ENCODE results near the gene EIF3B. TPM values are rescaled to one million over a fixed set of nuclear protein-coding genes. Genes with fewer than 3 reads are reported as not detected.
A peak's percentile ranks its signal among the peaks of the same experiment; 100 is the strongest.

EIF3B gene
- total RNA-seq, 1 experiment from 2014 or later, result 87.0 TPM

- Histone ChIP-seq H3K27me3 (ENCODE audit: low read length) (no peaks in the 10 kb centered on the region), H3K27ac (ENCODE audit: low read length) (no peak overlapping the region), H3K4me2 (ENCODE audit: low read depth, low read length, poor library complexity, severe bottlenecking) (no peak overlapping the region), H3K79me2 (ENCODE audit: low read length) (no peaks in the 10 kb centered on the region), H3K36me3 (ENCODE audit: insufficient read depth, low read length) (no peaks in the 10 kb centered on the region), H3K9me3 (ENCODE audit: low read length) (no peaks in the 10 kb centered on the region), H3K4me3 (ENCODE audit: low read length) (no peak overlapping the region), H3K9ac (ENCODE audit: low read length) (no peak overlapping the region), H2AFZ (ENCODE audit: low read length) (no peak overlapping the region), H3K9me2 (replicated peaks; ENCODE audit: insufficient read depth, low read length) (no peaks in the 10 kb centered on the region), H4K20me1 (ENCODE audit: insufficient read depth, low read depth, low read length) (no peaks in the 10 kb centered on the region), H3K4me1 (ENCODE audit: low read length) (no peaks in the 10 kb centered on the region)
- no peak for DNase-seq
Observed at GRCh38 chr7:2393706-2394105, 39.1 kb downstream of the EIF3B start.

- Histone ChIP-seq H3K27me3 (ENCODE audit: low read length) (no peaks in the 10 kb centered on the region), H3K4me3 (ENCODE audit: low read length) (no peak overlapping the region), H2AFZ (ENCODE audit: low read length) (no peak overlapping the region), H3K4me1 (ENCODE audit: low read length) (no peaks in the 10 kb centered on the region), H3K9ac (ENCODE audit: low read length) (no peak overlapping the region), H3K9me3 (ENCODE audit: low read length) (no peaks in the 10 kb centered on the region), H4K20me1 (ENCODE audit: insufficient read depth, low read depth, low read length) (no peaks in the 10 kb centered on the region), H3K27ac (ENCODE audit: low read length) (no peak overlapping the region), H3K9me2 (replicated peaks; ENCODE audit: insufficient read depth, low read length) (no peaks in the 10 kb centered on the region), H3K79me2 (ENCODE audit: low read length) (no peaks in the 10 kb centered on the region), H3K4me2 (ENCODE audit: low read depth, low read length, poor library complexity, severe bottlenecking) (no peak overlapping the region), H3K36me3 (ENCODE audit: insufficient read depth, low read length) (no peaks in the 10 kb centered on the region)
- no peak for DNase-seq
Observed at GRCh38 chr7:2394566-2395082, 40.0 kb downstream of the EIF3B start.

GRCh38 chr7:2398506-2398905, 43.9 kb downstream of the EIF3B start:
- no peak overlapping the region for H3K4me3 ChIP-seq (ENCODE audit: low read length)
- H3K27me3 ChIP-seq (ENCODE audit: low read length), result no peaks in the 10 kb centered on the region
- peaks cover 4% of the 10 kb centered on the region for H3K4me1 ChIP-seq (ENCODE audit: low read length)
- H2AFZ ChIP-seq (ENCODE audit: low read length), result no peak overlapping the region
- H3K27ac ChIP-seq (ENCODE audit: low read length), result no peak overlapping the region
- no peak for DNase-seq
- H3K9me3 ChIP-seq (ENCODE audit: low read length), result no peaks in the 10 kb centered on the region
- no peaks in the 10 kb centered on the region for H3K9me2 ChIP-seq (replicated peaks; ENCODE audit: insufficient read depth, low read length)
- no peaks in the 10 kb centered on the region for H4K20me1 ChIP-seq (ENCODE audit: insufficient read depth, low read depth, low read length)
- H3K4me2 ChIP-seq (ENCODE audit: low read depth, low read length, poor library complexity, severe bottlenecking), result no peak overlapping the region
- H3K79me2 ChIP-seq (ENCODE audit: low read length), result no peaks in the 10 kb centered on the region
- H3K9ac ChIP-seq (ENCODE audit: low read length), result no peak overlapping the region
- H3K36me3 ChIP-seq (ENCODE audit: insufficient read depth, low read length), result no peaks in the 10 kb centered on the region

GRCh38 chr7:2399848-2400587, 45.4 kb downstream of the EIF3B start:
- H3K36me3 ChIP-seq (ENCODE audit: insufficient read depth, low read length), result no peaks in the 10 kb centered on the region
- no peaks in the 10 kb centered on the region for H3K9me2 ChIP-seq (replicated peaks; ENCODE audit: insufficient read depth, low read length)
- no peaks in the 10 kb centered on the region for H3K79me2 ChIP-seq (ENCODE audit: low read length)
- H3K4me1 ChIP-seq (ENCODE audit: low read length), result peaks cover 15% of the 10 kb centered on the region
- DNase-seq, result no peak
- H2AFZ ChIP-seq (ENCODE audit: low read length), result no peak overlapping the region
- H3K27me3 ChIP-seq (ENCODE audit: low read length), result no peaks in the 10 kb centered on the region
- no peaks in the 10 kb centered on the region for H4K20me1 ChIP-seq (ENCODE audit: insufficient read depth, low read depth, low read length)
- H3K27ac ChIP-seq (ENCODE audit: low read length), result no peak overlapping the region
- no peak overlapping the region for H3K9ac ChIP-seq (ENCODE audit: low read length)
- no peak overlapping the region for H3K4me3 ChIP-seq (ENCODE audit: low read length)
- H3K9me3 ChIP-seq (ENCODE audit: low read length), result no peaks in the 10 kb centered on the region
- H3K4me2 ChIP-seq (ENCODE audit: low read depth, low read length, poor library complexity, severe bottlenecking), result no peak overlapping the region

DNA sequence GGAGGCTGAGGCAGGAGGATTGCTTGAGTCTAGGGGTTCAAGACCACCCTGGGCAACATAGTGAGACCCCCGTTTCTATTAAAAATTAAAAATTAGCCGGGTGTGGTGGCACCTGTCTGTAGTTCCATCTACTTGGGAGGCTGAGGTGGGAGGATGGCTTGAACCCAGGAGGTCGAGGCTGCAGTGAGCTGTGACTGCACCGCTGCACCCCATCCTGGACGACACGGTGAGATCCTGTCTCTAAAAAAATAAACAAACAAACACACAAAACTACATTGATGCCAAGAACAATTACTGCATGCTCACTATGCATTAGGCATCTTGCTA, 48.0 kb downstream of the EIF3B start:
- Histone ChIP-seq H3K4me1 (ENCODE audit: low read length) (peaks cover 27% of the 10 kb centered on the region), H3K27me3 (ENCODE audit: low read length) (no peaks in the 10 kb centered on the region)

GRCh38 chr7:2403014-2403717, 48.5 kb downstream of the EIF3B start, which contains the start of gene CHST12:
CHST12 (plus strand) TSS chr7:2403611; CDS start chr7:2432640, 29,029 bp downstream.
- Histone ChIP-seq H3K4me1 (ENCODE audit: low read length) (peaks cover 27% of the 10 kb centered on the region), H4K20me1 (ENCODE audit: insufficient read depth, low read depth, low read length) (no peaks in the 10 kb centered on the region; the same call in 1 of the 2 replicates), H3K9me3 (ENCODE audit: low read length) (no peaks in the 10 kb centered on the region), H3K27ac (ENCODE audit: low read length) (no peak within 1 kb of the TSS), H3K9ac (ENCODE audit: low read length) (peak within 1 kb of the TSS; percentile 72), H3K27me3 (ENCODE audit: low read length) (no peaks in the 10 kb centered on the region), H3K4me2 (ENCODE audit: low read depth, low read length, poor library complexity, severe bottlenecking) (peak within 1 kb of the TSS; percentile 68), H3K9me2 (replicated peaks; ENCODE audit: insufficient read depth, low read length) (no peaks in the 10 kb centered on the region), H3K79me2 (ENCODE audit: low read length) (no peaks in the 10 kb centered on the region), H2AFZ (ENCODE audit: low read length) (0 out of 2 replicates have a peak within 1 kb of the TSS, but pooled peaks have one; percentile 28), H3K36me3 (ENCODE audit: insufficient read depth, low read length) (no peaks in the 10 kb centered on the region), H3K4me3 (ENCODE audit: low read length) (peak within 1 kb of the TSS; percentile 71)
- peak; percentile 96 for DNase-seq

More for the DNA sequence above, 48.0 kb downstream of the EIF3B start:
- Histone ChIP-seq H3K27ac (ENCODE audit: low read length) (no peak overlapping the region), H3K36me3 (ENCODE audit: insufficient read depth, low read length) (no peaks in the 10 kb centered on the region), H2AFZ (ENCODE audit: low read length) (no peak overlapping the region), H3K9me3 (ENCODE audit: low read length) (no peaks in the 10 kb centered on the region), H3K9ac (ENCODE audit: low read length) (peak overlapping the region; percentile 43; the same call in 1 of the 2 replicates), H3K9me2 (replicated peaks; ENCODE audit: insufficient read depth, low read length) (no peaks in the 10 kb centered on the region), H4K20me1 (ENCODE audit: insufficient read depth, low read depth, low read length) (no peaks in the 10 kb centered on the region; the same call in 1 of the 2 replicates), H3K4me2 (ENCODE audit: low read depth, low read length, poor library complexity, severe bottlenecking) (peak overlapping the region; percentile 55), H3K4me3 (ENCODE audit: low read length) (peak overlapping the region; percentile 48), H3K79me2 (ENCODE audit: low read length) (no peaks in the 10 kb centered on the region)
- DNase-seq, result no peak

- no peaks in the 10 kb centered on the region for H3K36me3 ChIP-seq (ENCODE audit: insufficient read depth, low read length)
- peak overlapping the region; percentile 72 for H3K9ac ChIP-seq (ENCODE audit: low read length)
- no peaks in the 10 kb centered on the region for H3K27me3 ChIP-seq (ENCODE audit: low read length)
- peaks cover 27% of the 10 kb centered on the region for H3K4me1 ChIP-seq (ENCODE audit: low read length)
- peak overlapping the region; percentile 71 for H3K4me3 ChIP-seq (ENCODE audit: low read length)
- H3K79me2 ChIP-seq (ENCODE audit: low read length), result no peaks in the 10 kb centered on the region
- 0 out of 2 replicates have a peak overlapping the region, but pooled peaks have one; percentile 28 for H2AFZ ChIP-seq (ENCODE audit: low read length)
- no peaks in the 10 kb centered on the region for H3K9me3 ChIP-seq (ENCODE audit: low read length)
- no peak for DNase-seq
- H3K9me2 ChIP-seq (replicated peaks; ENCODE audit: insufficient read depth, low read length), result no peaks in the 10 kb centered on the region
- no peak overlapping the region for H3K27ac ChIP-seq (ENCODE audit: low read length)
- H4K20me1 ChIP-seq (ENCODE audit: insufficient read depth, low read depth, low read length), result no peaks in the 10 kb centered on the region; the same call in 1 of the 2 replicates
- peak overlapping the region; percentile 68 for H3K4me2 ChIP-seq (ENCODE audit: low read depth, low read length, poor library complexity, severe bottlenecking)
Observed at GRCh38 chr7:2403718-2404648, 49.4 kb downstream of the EIF3B start.

Measured in Karpas-422 (cell line).